Measurements from ENCODE around the gene FSIP1. TPM values are rescaled to one million over a fixed set of nuclear protein-coding genes. Genes with fewer than 3 reads are reported as not detected.

The FSIP1 gene
- total and polyA plus RNA-seq, 12 donors: 0.15 to 4.4 (median 0.89) TPM

GRCh38 chr15:39578851-39579486, 203.7 kb downstream of the FSIP1 start:
- H3K4me1 ChIP-seq: peaks cover 0 to 51% (median 34%) of the 10 kb centered on the region in 9 donors
- no peak for DNase-seq
- ATAC-seq: no peak
- intact Hi-C loops (cut with DNase I): loop anchor here in 7 of 10 donors (1.0 to 10.0 kb wide), 11 partner anchors 67 to 407 kb away; no protein-coding TSS in a partner anchor
- H3K36me3 ChIP-seq: peaks cover 0 to 23% (median 12%) of the 10 kb centered on the region in 9 donors
- WGBS, 2 donors: 71 to 79% methylated on average over 5 of the region's 5 CpGs
- peaks cover 0 to 7% (median 0%) of the 10 kb centered on the region in 7 donors for H3K27me3 ChIP-seq
- TF ChIP-seq CTCF (IDR thresholded peaks at IDR 0.05): no peak
- peak overlapping the region in 5 of 10 donors; percentile 62 to 88 (median 67) for H3K4me3 ChIP-seq
- peak overlapping the region in 9 of 10 donors; percentile 83 to 97 (median 93) for H3K27ac ChIP-seq
- no peaks in the 10 kb centered on the region for H3K9me3 ChIP-seq

- WGBS, 2 donors: 92 to 97% methylated on average over 6 of the region's 6 CpGs
- no peaks in the 10 kb centered on the region for H3K9me3 ChIP-seq
- intact Hi-C loops (cut with DNase I): loop anchor here in 6 of 10 donors (5.0 to 10.0 kb wide), 9 partner anchors 63 to 403 kb away; no protein-coding TSS in a partner anchor
Measured at GRCh38 chr15:39575180-39575579, 207.5 kb downstream of the FSIP1 start.

GRCh38 chr15:39574427-39574826, 208.2 kb downstream of the FSIP1 start:
- no peaks in the 10 kb centered on the region for H3K27me3 ChIP-seq
- H3K4me3 ChIP-seq: no peak overlapping the region
- H3K4me1 ChIP-seq: peaks cover 0 to 13% (median 6%) of the 10 kb centered on the region in 9 donors
- no peak overlapping the region for H3K27ac ChIP-seq
- intact Hi-C loops (cut with DNase I): loop anchor here in 6 of 10 donors (5.0 to 10.0 kb wide), 5 partner anchors 62 to 447 kb away; no protein-coding TSS in a partner anchor
- no peaks in the 10 kb centered on the region for H3K36me3 ChIP-seq
- no peaks in the 10 kb centered on the region for H3K9me3 ChIP-seq
- TF ChIP-seq CTCF (IDR thresholded peaks at IDR 0.05): no peak
- WGBS, 2 donors: 95 to 98% methylated on average over 1 of the region's 1 CpG
- DNase-seq: no peak
- ATAC-seq: no peak

More at GRCh38 chr15:39575180-39575579, 207.5 kb downstream of the FSIP1 start:
- Histone ChIP-seq H3K27me3 (no peaks in the 10 kb centered on the region), H3K36me3 (no peaks in the 10 kb centered on the region), H3K4me3 (no peak overlapping the region), H3K27ac (no peak overlapping the region), H3K4me1 (peaks cover 0 to 20% (median 11%) of the 10 kb centered on the region in 9 donors)
- no peak for DNase-seq
- TF ChIP-seq CTCF (IDR thresholded peaks at IDR 0.05): no peak
- ATAC-seq: no peak

GRCh38 chr15:39573844-39574243, 208.8 kb downstream of the FSIP1 start:
- Histone ChIP-seq H3K27me3 (no peaks in the 10 kb centered on the region), H3K4me3 (no peak overlapping the region), H3K27ac (no peak overlapping the region), H3K4me1 (peaks cover 0 to 7% (median under 1%) of the 10 kb centered on the region in 9 donors), H3K36me3 (no peaks in the 10 kb centered on the region), H3K9me3 (no peaks in the 10 kb centered on the region)
- ATAC-seq (no peak), DNase-seq (no peak)
- TF ChIP-seq CTCF (IDR thresholded peaks at IDR 0.05): no peak
- WGBS, 2 donors: 63 to 80% methylated on average over 4 of the region's 4 CpGs
- intact Hi-C loops (cut with DNase I): loop anchor here in 6 of 10 donors (5.0 to 10.0 kb wide), 5 partner anchors 62 to 447 kb away; no protein-coding TSS in a partner anchor

All from heart right ventricle (tissue), 16 donors.